ENCODE data around the gene NOTCH4. TPM values are rescaled to one million over a fixed set of nuclear protein-coding genes. Genes with fewer than 3 reads are reported as not detected.

The NOTCH4 gene
- total and polyA plus RNA-seq, 9 of the 15 experiments (the other 6 are each of a cell fraction or from before 2014, with no cell fraction given) = 0.24 to 4.3 (median 1.7) TPM

DNA sequence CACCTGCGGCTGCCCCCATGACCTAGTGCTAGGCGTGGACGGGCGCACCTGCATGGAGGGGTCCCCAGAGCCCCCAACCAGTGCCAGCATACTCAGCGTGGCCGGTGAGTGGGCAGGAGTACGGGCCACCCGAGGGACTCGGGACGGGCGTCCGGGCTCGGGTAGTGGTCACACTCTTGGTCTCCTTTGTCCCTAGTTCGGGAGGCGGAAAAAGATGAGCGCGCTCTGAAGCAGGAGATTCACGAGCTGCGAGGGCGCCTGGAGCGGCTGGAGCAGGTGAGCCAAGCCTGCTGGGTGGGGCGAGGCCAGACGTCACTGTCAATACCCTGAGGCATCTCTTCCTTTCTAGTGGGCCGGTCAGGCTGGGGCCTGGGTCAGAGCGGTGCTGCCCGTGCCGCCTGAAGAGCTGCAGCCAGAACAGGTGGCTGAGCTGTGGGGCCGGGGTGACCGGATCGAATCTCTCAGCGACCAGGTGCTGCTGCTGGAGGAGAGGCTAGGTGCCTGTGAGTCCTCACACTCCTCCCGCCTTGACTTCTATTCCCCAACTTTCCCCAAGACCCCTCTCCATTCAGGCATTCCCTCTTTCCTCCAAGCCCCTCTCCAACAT, 56.6 kb downstream of the NOTCH4 start (continued):
- TF ChIP-seq TEAD1 (CRISPR knock-in tag; IDR thresholded peaks at IDR 0.05) (peak in 1 of 2 experiments; percentile 57; a peak in 1 of 4 replicates), CBX5 (IDR thresholded peaks at IDR 0.05; ENCODE audit: borderline replicate concordance, low read depth) (no peak), ZNF224 (CRISPR knock-in tag; IDR thresholded peaks at IDR 0.05) (no peak), TAF15 (IDR thresholded peaks at IDR 0.05; ENCODE audit: low read depth, low read length) (0 out of 2 replicates have a peak, but pooled peaks have one; percentile 23)
- TF ChIP-seq, protein P1, sequence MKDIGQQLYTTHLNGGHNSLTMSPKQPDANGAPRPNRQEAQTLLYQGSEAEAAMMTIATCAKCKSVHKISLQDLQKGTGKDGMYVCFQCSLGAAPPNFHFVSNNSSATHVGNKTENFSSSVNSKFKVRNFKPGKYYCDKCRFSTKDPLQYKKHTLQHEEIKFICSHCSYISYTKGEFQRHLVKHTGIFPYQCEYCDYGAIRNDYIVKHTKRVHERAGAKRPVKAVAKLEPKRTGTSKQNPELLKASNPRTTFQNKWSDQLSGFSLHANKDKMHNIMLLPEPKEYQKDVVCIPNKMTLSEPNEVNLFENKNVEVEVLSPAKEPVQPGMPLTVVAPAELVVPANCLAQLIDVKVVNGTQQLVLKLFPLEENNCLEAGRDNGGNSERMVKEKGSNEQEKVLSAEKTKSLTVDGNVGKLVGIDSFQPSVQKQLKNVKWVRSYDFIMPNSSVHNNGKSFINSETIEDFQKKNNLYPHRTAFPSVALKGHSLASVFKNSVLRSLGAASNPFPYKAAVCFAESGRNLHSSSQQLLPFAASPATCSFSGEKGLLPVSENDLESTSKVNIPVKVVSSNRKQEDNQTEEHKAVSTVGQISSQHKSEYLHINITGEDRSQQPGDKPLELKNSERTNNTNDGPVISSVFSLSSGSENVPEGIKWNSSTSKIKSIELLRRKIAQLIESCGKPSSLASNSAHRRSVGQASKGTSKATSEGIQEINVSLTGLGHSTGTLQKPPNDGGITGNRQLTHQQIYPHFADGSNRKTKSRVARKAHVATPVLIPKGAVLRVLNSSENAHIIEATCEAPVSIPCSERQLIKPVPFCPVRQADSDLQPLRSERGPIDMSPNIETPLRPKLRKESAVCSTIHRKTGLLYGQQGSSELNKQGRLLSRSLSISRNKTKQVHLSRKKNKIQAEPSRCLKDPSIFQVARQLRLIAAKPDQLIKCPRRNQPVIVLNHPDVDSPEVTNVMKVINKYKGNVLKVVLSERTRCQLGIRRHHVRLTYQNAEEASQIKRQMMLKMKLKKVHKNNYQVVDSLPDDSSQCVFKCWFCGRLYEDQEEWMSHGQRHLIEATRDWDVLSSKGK (CRISPR knock-in tag; IDR thresholded peaks at IDR 0.05) = no peak

All from K562 (cell line).